AG09309 (cell line): ENCODE data around the gene TSSC4.

Experiments used
- DNase-seq: peaks from one replicate; pipeline ENCODE4 v3.0.0-alpha.2; 2010; ENCODE audit warnings: low read depth
- H3K4me3 ChIP-seq: 2 replicates; pipeline ENCODE4 v1.5.1; 2011; ENCODE audit warnings: mild to moderate bottlenecking, low read depth, low read length, moderate library complexity; ENCODE audit not compliant: control insufficient read depth
- TF ChIP-seq, protein P1 (sequence below): IDR thresholded peaks from 2 replicates; pipeline ENCODE4 v1.5.1; 2011; ENCODE audit warnings: mild to moderate bottlenecking, low read depth, low read length, inconsistent platforms; ENCODE audit not compliant: insufficient read depth, control insufficient read depth; ENCODE audit errors: missing control alignments

The TSSC4 gene

GRCh38 chr11:2391181-2391975, 9.2 kb upstream of the TSSC4 start:
- TF ChIP-seq, protein P1, sequence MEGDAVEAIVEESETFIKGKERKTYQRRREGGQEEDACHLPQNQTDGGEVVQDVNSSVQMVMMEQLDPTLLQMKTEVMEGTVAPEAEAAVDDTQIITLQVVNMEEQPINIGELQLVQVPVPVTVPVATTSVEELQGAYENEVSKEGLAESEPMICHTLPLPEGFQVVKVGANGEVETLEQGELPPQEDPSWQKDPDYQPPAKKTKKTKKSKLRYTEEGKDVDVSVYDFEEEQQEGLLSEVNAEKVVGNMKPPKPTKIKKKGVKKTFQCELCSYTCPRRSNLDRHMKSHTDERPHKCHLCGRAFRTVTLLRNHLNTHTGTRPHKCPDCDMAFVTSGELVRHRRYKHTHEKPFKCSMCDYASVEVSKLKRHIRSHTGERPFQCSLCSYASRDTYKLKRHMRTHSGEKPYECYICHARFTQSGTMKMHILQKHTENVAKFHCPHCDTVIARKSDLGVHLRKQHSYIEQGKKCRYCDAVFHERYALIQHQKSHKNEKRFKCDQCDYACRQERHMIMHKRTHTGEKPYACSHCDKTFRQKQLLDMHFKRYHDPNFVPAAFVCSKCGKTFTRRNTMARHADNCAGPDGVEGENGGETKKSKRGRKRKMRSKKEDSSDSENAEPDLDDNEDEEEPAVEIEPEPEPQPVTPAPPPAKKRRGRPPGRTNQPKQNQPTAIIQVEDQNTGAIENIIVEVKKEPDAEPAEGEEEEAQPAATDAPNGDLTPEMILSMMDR: no peak
- no peak overlapping the region for H3K4me3 ChIP-seq
- DNase-seq: no peak

DNA sequence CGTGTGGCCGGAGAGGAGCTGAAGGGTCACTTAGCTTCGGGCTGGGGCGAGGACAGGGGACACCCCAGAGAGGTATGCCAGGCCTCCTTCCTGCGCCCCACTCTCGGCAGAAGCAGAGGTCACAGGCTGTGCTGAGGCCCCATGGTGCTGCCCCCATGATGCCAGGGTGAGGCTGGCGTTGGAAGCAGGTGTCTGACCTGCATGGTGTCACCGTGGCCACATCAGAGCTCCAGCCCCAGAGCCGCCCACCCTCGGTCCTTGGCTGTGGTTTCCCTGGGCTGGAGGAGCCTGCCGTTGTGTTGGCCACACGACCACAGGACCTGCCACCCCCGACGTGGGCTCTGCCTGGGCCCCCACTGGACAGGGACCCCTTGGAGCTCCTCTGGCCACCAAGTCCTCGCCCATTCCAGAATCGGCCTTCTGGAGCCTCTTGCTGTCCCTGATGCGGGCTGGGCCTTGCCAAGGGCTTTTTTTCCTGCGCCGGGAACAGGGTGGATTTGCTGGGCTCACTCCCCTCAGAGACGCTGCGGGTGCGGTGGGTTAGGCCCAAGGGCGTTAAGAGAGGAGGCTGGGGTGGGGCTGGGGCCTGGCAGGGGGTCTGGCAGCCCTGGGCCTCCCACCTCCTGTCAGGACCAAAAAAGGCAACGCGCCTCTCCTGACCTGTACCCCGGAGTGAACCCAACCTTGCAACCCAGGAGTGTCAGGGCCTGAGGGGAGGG, 8.2 kb upstream of the TSSC4 start:
- TF ChIP-seq, protein P1: no peak
- no peak overlapping the region for H3K4me3 ChIP-seq

GRCh38 chr11:2393111-2393868, 7.3 kb upstream of the TSSC4 start:
- TF ChIP-seq, protein P1: no peak
- no peak overlapping the region for H3K4me3 ChIP-seq
- DNase-seq: no peak

More for the DNA sequence above, 8.2 kb upstream of the TSSC4 start:
- no peak for DNase-seq

DNA sequence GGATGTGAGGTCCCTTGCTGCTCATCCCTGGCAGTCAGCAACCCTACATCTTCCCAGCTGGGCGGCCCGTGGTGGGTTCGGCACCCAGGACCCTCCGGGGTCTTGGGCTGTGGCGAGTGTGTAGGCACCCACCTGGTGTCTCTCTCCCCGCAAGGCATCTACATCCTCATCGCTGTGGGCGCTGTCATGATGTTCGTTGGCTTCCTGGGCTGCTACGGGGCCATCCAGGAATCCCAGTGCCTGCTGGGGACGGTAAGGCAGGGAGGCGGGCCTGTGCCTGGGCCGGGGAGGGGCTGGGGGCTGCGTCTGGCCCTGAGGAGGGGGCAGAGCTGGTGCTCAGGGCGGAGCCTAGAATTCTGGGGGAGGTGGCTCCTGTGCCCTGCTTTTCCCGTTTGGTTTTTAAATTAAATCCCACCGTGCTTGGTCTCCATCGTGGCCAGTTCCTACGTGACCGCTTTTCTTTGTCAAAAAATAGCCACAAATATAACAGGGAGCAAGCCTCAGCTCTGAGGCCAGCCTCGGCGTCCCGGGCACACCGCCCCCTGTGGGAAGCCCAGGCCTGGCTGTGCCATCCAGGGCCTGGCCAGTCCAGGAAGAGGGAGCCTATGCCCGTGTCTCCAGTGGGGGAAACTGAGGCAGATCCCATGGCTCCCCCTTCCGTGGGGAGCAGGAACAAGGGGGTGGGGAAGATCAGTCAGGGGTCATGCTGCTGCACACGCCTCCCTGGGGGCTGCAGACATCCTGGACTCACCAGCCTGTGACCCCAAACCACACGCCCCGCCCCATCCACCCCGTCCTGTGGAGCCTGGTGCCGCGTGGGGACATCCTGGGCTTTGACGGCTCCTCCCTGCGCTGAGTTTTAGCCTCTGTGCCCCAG, 6.4 kb upstream of the TSSC4 start:
- no peak for DNase-seq
- H3K4me3 ChIP-seq: no peak overlapping the region
- TF ChIP-seq, protein P1: no peak

GRCh38 chr11:2394818-2395105, 5.8 kb upstream of the TSSC4 start:
- TF ChIP-seq, protein P1: no peak
- no peak for DNase-seq
- H3K4me3 ChIP-seq: no peak overlapping the region

DNA sequence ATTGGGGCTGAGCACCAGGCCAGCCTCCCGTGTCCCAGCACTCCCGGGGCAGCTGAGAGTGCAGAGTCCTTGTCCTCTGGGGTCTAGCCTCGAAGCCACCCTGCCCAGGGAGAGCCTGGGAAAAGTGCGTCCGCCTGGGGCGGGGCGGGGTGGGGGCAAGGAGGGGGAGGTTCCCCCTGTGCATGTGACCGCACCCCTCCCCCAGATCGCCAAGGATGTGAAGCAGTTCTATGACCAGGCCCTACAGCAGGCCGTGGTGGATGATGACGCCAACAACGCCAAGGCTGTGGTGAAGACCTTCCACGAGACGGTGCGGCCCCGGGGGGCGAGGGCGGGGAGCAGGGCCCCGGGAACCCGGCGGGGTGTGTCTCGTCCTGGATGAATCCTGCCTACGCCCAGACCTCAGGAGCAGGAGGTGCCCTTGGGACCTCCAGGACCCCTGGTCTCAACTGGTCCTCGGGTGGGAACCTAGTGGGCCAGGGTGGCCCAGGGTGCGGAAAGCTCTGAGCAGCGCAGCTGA, 5.3 kb upstream of the TSSC4 start:
- TF ChIP-seq, protein P1: no peak
- no peak overlapping the region for H3K4me3 ChIP-seq
- no peak for DNase-seq
